Activated T-helper 1 cell treated with anti-CD3 and anti-CD28 coated beads, Interleukin-12 subunit alpha, Interleukin-12 subunit beta, Interleukin-2, Interleukin-4 antibody, amounts not matched to agents 30 ng/mL and 10 ng/mL and 1 ng/mL, durations not matched to agents 14 hours and 24 hours and 36 hours (primary cell): ENCODE data around the gene LTBP3. TPM values are rescaled to one million over a fixed set of nuclear protein-coding genes. Genes with fewer than 3 reads are reported as not detected.

Experiments
- DNase-seq: peaks from one replicate; pipeline ENCODE4 v3.0.0; 2021; ENCODE audit warnings: low spot score
- H3K27ac Mint-ChIP-seq: one replicate; pipeline ENCODE4 v1.8.0; 2021; ENCODE audit warnings: mild to moderate bottlenecking, mixed read lengths
- H3K27me3 Mint-ChIP-seq: one replicate; pipeline ENCODE4 v1.8.0; 2022; ENCODE audit warnings: mild to moderate bottlenecking, moderate library complexity, mixed read lengths; ENCODE audit not compliant: insufficient read depth
- H3K36me3 Mint-ChIP-seq: one replicate; pipeline ENCODE4 v1.8.0; 2021; ENCODE audit warnings: low read depth, mixed read lengths
- H3K4me1 Mint-ChIP-seq: one replicate; pipeline ENCODE4 v1.8.0; 2021; ENCODE audit warnings: low read depth, mixed read lengths
- H3K4me3 Mint-ChIP-seq: one replicate; pipeline ENCODE4 v1.8.0; 2021; ENCODE audit warnings: mild to moderate bottlenecking, moderate library complexity, mixed read lengths
- H3K9me3 Mint-ChIP-seq: one replicate; pipeline ENCODE4 v1.8.0; 2021; ENCODE audit warnings: mixed read lengths
- intact Hi-C: fragments of 100-400 bp; cut with micrococcal nuclease; formaldehyde crosslinking; loops from one replicate; pipeline ENCODE4 v1.15.1; 2024
- total RNA-seq: library from RNA; stranded (reverse); gene quantifications from 2 replicates; pipeline ENCODE4 v1.2.3, GENCODE V29; 2022

The LTBP3 gene
- total RNA-seq: 97.9 and 103 TPM in 2 replicates

GRCh38 chr11:65558002-65558929 lies at the start of gene LTBP3:
LTBP3 (minus strand) TSS chr11:65558359; CDS start chr11:65557959, 400 bp downstream.
- no peak for DNase-seq
- intact Hi-C loops: no loop called here
- Mint-ChIP-seq H3K4me1 (peaks cover 53% of the 10 kb centered on the region), H3K9me3 (no peaks in the 10 kb centered on the region), H3K36me3 (peaks cover 2% of the 10 kb centered on the region), H3K27me3 (no peaks in the 10 kb centered on the region), H3K4me3 (peak within 1 kb of the TSS; percentile 87), H3K27ac (peak within 1 kb of the TSS; percentile 94)

- DNase-seq: no peak
- intact Hi-C loops: no loop called here
- Mint-ChIP-seq H3K9me3 (no peaks in the 10 kb centered on the region), H3K4me3 (no peak overlapping the region), H3K4me1 (peaks cover 29% of the 10 kb centered on the region), H3K36me3 (peaks cover 41% of the 10 kb centered on the region), H3K27ac (peak overlapping the region; percentile 34), H3K27me3 (no peaks in the 10 kb centered on the region)
Measured at GRCh38 chr11:65606876-65607613, 48.9 kb upstream of the LTBP3 start.

GRCh38 chr11:65604258-65604657 lies 46.1 kb upstream of the LTBP3 start:
- intact Hi-C loops: no loop called here
- no peak overlapping the region for H3K27ac Mint-ChIP-seq
- H3K36me3 Mint-ChIP-seq: peaks cover 35% of the 10 kb centered on the region
- no peak for DNase-seq
- H3K4me3 Mint-ChIP-seq: no peak overlapping the region
- H3K9me3 Mint-ChIP-seq: no peaks in the 10 kb centered on the region
- H3K27me3 Mint-ChIP-seq: no peaks in the 10 kb centered on the region
- peaks cover 7% of the 10 kb centered on the region for H3K4me1 Mint-ChIP-seq

DNA sequence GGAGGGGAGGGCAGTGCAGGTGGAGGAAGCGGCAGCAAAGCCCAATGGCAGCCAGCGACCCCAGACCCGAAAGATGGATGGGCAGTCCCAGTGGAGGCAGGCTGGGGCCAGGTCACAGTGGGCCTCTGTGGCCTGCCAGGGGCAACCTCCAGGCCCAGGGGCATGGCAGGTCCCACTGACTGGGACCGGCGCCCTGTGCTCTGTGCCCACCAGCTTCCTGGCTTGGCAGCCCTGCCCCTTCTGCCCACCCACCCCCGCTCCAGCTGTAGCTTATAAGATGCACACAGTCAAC lies 41.7 kb upstream of the LTBP3 start:
- Mint-ChIP-seq H3K4me1 (peaks cover 12% of the 10 kb centered on the region), H3K27ac (no peak overlapping the region)

DNA sequence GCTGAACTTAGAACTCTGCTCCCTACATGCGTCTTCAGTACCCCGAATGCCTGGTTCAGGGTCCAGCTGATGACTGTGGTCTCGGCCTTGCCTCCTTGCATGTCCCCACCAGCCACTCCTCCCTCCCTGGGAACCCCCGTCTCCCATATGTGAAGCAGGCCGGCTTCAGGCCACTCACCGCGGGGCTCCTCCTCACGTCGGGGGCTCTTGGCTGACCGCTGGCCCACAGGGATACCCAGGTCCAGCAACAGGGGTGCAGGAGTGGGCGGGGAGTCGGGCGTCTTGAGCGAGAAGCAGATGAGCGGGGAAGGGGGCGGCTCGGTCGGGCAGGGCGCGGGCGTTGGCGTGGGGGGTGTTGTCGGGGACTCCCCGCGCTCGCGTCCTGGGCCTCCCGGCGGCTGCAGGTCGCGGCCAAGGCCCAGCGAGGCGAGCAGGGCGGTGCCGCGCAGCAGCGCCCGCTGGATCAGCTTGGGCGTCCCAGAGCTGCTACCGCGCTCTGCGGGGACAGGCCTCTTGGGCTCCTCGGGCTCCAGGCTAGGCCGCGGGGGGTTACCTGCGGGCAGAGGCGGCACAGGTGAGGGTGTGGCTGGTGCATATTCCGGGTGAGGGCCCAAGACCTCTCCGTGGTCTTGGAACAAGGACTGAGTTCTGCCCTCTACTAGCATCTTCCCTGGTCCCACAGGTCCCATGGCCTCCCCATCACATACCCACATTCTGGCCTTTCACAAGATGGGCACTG lies 41.2 kb upstream of the LTBP3 start:
- H3K27ac Mint-ChIP-seq: no peak overlapping the region
- H3K27me3 Mint-ChIP-seq: no peaks in the 10 kb centered on the region
- no peaks in the 10 kb centered on the region for H3K9me3 Mint-ChIP-seq
- peaks cover 19% of the 10 kb centered on the region for H3K36me3 Mint-ChIP-seq
- H3K4me3 Mint-ChIP-seq: no peak overlapping the region
- H3K4me1 Mint-ChIP-seq: peaks cover 14% of the 10 kb centered on the region
- intact Hi-C loops: no loop called here
- DNase-seq: no peak

More for the DNA sequence above, 41.7 kb upstream of the LTBP3 start:
- H3K27me3 Mint-ChIP-seq: no peaks in the 10 kb centered on the region
- no peaks in the 10 kb centered on the region for H3K9me3 Mint-ChIP-seq
- peaks cover 19% of the 10 kb centered on the region for H3K36me3 Mint-ChIP-seq
- no peak for DNase-seq
- no peak overlapping the region for H3K4me3 Mint-ChIP-seq
- intact Hi-C loops: no loop called here

DNA sequence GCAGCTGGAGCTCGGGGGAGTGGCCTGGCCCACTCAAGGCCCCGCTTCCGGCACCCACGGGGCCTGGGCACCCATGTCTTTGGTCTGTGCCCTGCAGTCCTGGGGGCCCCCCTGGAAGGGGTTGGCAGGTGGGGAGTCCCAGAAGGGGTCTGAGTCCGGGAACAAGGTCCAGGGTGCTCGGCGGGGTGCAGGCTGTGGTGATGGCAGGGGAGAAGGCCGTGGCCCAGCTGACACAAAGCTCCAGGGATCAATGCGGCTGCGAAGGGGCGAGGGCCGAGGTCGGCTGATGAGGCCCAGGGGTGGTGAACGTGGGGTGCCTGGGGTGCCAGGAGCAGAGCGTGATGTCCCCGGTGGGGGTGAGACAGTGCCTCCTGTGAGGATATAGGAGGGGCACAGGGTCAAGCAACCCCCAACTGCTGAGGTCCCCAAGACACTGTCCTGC lies 40.1 kb upstream of the LTBP3 start:
- Mint-ChIP-seq H3K4me3 (no peak overlapping the region), H3K36me3 (peaks cover 15% of the 10 kb centered on the region), H3K27me3 (no peaks in the 10 kb centered on the region), H3K4me1 (peaks cover 14% of the 10 kb centered on the region), H3K27ac (no peak overlapping the region), H3K9me3 (no peaks in the 10 kb centered on the region)
- no peak for DNase-seq
- intact Hi-C loops: no loop called here

GRCh38 chr11:65596520-65596919 lies 38.4 kb upstream of the LTBP3 start:
- Mint-ChIP-seq H3K9me3 (no peaks in the 10 kb centered on the region), H3K36me3 (peaks cover 11% of the 10 kb centered on the region), H3K4me1 (peaks cover 14% of the 10 kb centered on the region), H3K4me3 (no peak overlapping the region), H3K27me3 (no peaks in the 10 kb centered on the region), H3K27ac (peak overlapping the region; percentile 1)
- intact Hi-C loops: no loop called here
- no peak for DNase-seq

DNA sequence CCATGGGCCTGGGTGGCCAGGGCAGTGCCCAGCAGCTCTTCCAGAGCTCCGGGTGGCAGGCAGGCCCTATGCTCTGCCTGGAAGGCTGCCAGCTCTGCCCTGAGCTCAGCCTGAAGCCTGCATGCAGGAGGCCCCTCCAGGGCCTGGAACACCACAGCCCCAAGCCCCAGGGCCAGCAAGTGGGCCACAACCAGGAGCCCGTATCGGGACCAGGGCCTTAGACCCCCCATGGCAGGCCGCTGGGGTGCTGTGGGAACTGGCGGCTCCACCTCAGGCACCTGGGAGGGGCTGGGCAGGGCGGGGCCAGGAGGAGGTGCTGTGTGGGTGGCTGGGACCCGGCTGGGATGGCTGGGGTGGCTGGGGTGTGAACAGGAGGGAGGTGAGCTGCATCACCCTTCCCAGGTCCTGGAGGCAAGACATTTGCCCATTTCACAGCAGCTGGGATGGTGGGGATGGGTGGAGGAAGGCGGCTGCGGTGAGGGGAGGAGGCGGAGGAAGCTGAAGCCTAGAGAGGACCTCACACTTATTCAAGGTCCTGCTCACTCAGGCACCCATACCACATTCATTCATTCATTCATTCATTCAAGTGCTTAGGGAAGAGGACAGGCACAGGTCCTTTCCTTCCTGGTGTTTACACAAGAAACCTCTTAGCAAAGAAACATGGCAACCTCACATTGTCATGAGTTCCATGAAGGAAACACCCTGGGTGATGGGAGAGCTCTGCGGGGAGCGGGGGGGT lies 37.6 kb upstream of the LTBP3 start, which contains the start of gene KCNK7:
TSS of gene KCNK7 (minus strand) at position 258 of the 739 bp plus-strand sequence. CDS start at position 230, 28 bp downstream.
- Mint-ChIP-seq H3K4me3 (peak within 1 kb of the TSS; percentile 35), H3K27me3 (no peaks in the 10 kb centered on the region), H3K9me3 (no peaks in the 10 kb centered on the region), H3K4me1 (peaks cover 14% of the 10 kb centered on the region), H3K27ac (peak within 1 kb of the TSS; percentile 29), H3K36me3 (peaks cover 13% of the 10 kb centered on the region)
- no peak for DNase-seq
- intact Hi-C loops: no loop called here

DNA sequence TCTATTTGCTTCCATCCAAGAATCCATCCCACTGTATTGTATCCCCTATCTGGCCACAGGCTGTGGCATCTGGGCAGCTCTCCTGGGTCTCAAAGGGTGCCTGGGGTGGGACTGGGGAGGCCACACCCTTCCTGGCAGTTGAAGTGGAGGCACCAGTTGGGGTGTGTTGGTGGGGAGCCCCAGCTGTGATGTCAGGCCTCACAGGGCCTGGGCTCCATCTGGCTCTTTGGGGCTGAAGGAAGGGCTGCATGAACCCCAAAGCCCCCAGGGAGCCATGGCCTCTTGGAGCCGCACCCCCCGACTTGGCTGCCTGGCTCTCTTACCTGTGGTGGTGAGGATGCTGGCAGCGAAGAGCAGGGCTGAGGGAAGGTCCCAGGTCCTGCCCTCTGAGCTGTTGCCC lies 37.0 kb upstream of the LTBP3 start:
- no peak for DNase-seq
- Mint-ChIP-seq H3K4me1 (peaks cover 14% of the 10 kb centered on the region), H3K27ac (peak overlapping the region; percentile 29), H3K9me3 (no peaks in the 10 kb centered on the region), H3K27me3 (no peaks in the 10 kb centered on the region), H3K4me3 (peak overlapping the region; percentile 35), H3K36me3 (peaks cover 18% of the 10 kb centered on the region)
- intact Hi-C loops: no loop called here

- no peaks in the 10 kb centered on the region for H3K9me3 Mint-ChIP-seq
- DNase-seq: no peak
- H3K27me3 Mint-ChIP-seq: no peaks in the 10 kb centered on the region
- intact Hi-C loops: no loop called here
- peak overlapping the region; percentile 23 for H3K27ac Mint-ChIP-seq
- no peak overlapping the region for H3K4me3 Mint-ChIP-seq
- H3K4me1 Mint-ChIP-seq: peaks cover 19% of the 10 kb centered on the region
- H3K36me3 Mint-ChIP-seq: peaks cover 18% of the 10 kb centered on the region
Measured at GRCh38 chr11:65593518-65594414, 35.6 kb upstream of the LTBP3 start.

- no peak overlapping the region for H3K27ac Mint-ChIP-seq
- intact Hi-C loops: no loop called here
- peaks cover 24% of the 10 kb centered on the region for H3K36me3 Mint-ChIP-seq
- H3K27me3 Mint-ChIP-seq: no peaks in the 10 kb centered on the region
- no peak for DNase-seq
- peaks cover 27% of the 10 kb centered on the region for H3K4me1 Mint-ChIP-seq
- H3K9me3 Mint-ChIP-seq: no peaks in the 10 kb centered on the region
- H3K4me3 Mint-ChIP-seq: no peak overlapping the region
Measured at GRCh38 chr11:65592858-65593517, 34.8 kb upstream of the LTBP3 start.
